GM19372 (cell line): Measurements from ENCODE around the gene WDPCP.

Source experiments
- ATAC-seq: cut with Tn5 transposase; IDR thresholded peaks from one replicate; pipeline ENCODE4 v1.9.1; 2021; ENCODE audit warnings: mild to moderate bottlenecking, low read depth, moderate library complexity; ENCODE audit not compliant: unreplicated experiment

WDPCP gene

DNA sequence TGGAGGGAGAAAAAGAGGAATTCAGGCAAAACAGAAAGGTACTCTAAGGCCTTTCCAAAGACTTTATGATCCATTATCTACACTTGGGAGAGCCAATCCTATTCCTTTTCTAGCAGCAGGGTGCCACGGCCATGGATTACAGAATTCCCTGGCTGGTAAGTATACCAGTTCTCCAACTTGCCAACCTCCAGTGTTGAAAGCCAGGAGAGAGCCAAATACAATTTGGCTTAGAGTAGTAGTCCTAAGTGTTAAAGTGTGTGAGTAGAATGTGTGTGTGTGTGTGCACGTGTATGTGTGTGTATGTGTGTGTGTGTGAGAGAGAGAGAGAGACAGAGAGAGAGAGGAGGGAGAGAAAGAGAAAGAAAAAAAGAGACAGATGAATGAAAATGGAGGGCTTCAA is 43.3 kb downstream of the WDPCP start:
- no peak for ATAC-seq

DNA sequence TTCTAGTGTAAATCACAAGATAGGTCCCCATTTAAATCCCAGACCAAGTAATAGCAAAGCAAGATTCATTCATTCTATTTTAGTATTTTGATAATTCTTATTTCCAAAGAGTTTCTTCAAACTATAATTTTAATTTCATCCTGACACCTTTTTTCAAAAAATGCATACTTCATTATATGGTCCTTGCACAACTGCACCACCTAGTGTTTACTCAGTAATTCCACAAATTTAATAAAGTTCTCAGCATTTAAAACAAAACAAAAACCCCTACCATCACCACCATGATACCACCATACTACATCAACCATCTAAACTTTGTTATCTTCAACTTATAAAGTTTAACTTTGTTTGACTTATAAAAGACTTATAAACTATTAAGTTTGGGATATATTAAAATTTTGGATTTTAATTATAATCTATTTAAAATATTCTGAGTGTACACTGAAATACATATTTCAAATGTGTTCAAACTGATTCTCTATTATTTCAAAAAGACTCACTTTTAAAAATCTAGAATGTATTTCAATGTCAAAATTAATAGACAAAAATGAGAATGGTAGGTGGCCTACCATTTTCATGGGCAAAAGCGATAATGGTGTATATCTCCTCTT is 44.2 kb downstream of the WDPCP start:
- ATAC-seq, result no peak

- no peak for ATAC-seq
Measured at GRCh38 chr2:63539416-63540162, 48.7 kb downstream of the WDPCP start.

DNA sequence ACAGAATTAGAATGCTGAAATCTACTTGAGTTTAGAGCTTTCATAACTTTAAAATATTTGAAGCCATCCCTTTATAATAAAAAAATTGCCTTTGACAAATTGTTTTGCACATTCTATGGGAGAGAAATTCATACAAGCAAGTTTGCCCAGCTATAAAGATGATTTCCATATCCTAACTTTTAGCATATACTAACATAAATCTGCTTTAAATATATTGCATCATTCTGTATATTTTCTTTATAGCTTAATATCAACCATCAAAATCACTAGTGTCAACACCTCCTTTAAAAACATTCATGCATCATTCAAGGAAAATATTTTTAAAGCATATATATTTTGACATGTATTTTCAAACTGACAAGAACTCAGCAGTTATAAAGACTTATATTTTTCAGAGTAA is 49.9 kb downstream of the WDPCP start:
- no peak for ATAC-seq

DNA sequence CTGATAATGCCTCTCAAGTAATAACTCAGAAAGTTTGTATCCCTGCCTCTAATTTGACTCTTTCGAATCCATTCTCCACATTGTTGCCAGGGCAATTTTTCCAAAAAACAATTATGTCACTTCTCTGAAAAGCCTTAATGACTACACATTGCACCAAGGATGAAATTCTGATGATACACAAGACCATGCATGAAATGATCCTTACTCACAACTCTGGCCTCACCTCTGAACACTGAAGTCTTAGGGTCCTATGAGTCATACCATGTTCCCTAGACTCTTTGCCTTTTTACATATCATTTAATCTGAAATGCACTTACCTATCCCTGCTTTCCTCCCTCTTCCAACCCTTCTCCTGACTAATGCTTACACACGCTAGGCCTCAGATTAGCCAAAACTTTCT is 51.0 kb downstream of the WDPCP start:
- no peak for ATAC-seq

DNA sequence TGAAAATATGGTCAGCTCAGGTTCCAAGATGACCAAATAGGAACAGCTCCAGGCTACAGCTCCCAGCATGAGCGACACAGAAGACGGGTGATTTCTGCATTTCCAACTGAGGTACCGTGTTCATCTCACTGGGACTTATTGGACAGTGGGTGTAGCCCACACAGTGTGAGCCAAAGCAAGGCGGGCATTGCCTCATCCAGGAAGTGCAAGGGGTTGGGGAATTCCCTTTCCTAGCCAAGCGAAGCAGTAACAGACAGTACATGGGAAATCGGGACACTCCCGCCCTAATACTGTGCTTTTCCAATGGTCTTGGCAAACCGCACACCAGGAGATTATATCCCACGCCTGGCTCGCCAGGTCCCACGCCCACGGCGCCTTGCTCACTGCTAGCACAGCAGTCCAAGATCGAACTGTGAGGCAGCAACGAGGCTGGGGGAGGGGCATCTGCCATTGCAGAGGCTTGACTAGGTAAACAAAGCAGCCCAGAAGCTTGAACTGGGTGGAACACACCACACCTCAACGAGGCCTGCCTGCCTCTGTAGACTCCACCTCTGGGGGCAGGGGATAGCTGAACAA is 57.5 kb downstream of the WDPCP start:
- ATAC-seq, result no peak

- ATAC-seq, result no peak
Measured at GRCh38 chr2:63525905-63526304, 62.4 kb downstream of the WDPCP start.

DNA sequence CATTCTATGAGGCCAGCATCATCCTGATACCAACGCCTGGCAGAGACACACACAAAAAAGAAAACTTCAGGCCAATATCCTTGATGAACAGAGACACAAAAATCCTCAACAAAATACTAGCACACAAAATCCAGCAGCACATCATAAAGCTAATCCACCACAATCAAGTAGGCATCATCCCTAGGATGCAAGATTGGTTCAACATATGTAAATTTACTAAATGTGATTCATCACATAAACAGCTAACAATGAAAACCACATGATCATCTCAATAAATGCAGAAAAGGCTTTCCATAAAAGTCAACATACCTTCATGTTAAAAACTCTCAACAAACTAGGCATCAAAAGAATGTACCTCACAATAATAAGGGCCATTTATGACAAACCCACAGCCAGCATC is 65.3 kb downstream of the WDPCP start:
- ATAC-seq, result no peak

- ATAC-seq, result no peak
Measured at GRCh38 chr2:63520793-63521192, 67.5 kb downstream of the WDPCP start.

DNA sequence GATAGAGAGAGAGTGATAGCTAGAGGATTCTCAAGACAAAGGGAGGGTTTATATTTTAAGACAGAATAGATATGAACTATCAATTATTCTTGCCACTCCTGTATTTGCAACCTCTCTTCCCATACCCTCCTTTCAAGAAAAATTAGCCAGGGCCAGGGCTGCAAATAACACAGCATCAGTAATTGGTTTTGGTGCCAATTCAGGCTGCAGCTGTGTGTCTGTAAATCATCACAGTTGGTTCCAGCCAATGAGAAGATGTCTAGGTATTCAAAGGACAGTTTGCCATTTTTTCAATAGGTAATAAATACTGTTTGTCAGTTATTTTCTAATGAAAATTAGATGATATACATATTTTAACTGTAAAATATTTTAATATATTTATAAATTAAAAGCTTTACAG is 73.5 kb downstream of the WDPCP start:
- ATAC-seq, result no peak

DNA sequence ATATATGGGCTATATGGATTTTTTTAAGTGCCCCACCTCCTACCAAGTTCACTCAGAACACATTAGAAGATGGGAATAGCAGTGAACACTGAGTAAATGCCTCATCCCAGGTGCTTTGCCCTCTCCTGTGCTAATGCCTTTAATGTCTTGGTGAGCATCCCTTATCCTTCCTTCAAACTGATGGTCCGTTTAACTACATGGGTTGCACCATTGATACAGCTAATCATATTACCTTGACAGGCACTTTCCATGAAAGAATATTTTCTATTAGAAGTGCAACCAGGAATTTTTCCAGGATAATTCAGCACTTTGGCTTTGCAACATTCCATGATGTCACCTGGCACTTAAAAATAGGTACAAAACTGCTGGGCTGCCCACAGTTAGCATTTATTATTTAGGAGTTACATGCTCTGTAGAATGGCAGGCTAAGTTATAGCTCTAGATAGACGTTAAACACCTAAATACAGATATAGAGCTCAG is 74.0 kb downstream of the WDPCP start:
- ATAC-seq, result no peak

GRCh38 chr2:63506320-63506719 is 82.0 kb downstream of the WDPCP start:
- ATAC-seq, result no peak

DNA sequence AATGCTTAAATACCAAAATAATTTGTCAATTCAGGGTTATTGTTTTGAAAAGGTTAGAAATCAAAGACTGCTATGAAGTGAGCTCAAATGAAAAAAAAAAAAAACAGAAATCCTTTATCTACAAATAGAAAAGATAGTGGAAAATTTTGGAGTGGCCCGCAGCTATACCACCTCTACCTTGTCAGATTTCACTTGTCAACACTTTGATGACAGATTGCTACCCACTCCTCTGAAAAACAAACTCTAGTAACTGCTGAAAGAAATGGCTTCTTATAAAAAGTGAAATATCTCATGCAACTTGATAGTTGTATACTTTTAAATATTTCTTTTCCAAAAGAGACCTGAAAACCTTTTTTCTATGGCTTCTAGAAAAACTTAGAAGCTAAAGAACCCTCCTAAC is 84.5 kb downstream of the WDPCP start:
- ATAC-seq, result no peak

DNA sequence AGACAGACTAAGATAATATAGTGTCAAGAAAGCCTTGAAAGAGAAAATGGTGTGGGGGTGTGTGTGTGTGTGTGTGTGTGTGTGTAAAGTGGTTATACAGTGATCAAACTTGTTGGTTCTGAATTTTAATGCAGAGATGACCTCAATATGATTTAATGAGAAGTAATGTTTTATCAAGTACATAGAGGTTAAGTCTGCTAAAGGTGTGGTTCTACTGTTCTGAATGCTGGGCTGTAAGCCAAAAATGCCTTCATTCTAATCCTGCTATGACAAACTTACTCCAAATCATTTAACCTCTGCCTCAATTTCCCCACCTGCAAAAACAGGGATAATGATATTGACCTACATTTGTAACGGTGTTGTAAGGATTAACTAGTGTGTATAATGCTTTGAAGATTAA is 87.9 kb downstream of the WDPCP start:
- ATAC-seq, result no peak

DNA sequence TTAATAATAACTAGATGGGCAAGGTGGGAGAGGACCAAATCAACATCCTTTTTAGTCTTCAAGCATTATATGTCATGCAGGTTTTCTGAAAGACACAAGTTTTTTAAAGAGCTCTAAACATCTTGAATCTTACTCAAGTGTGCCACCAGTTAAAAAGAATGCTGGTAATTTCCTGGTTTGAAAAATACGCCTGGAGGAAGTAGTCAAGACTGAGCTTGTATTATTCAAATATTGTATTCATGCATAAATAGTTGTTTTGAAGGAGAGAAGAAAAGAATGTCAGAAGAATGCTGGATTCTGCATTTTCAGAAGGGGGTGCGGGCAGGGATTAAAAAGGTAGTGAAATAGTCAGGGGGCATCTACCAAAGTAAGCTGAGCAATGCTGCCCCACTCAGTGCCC is 90.7 kb downstream of the WDPCP start:
- ATAC-seq, result no peak

- ATAC-seq, result no peak
Measured at GRCh38 chr2:63494968-63495367, 93.3 kb downstream of the WDPCP start.

DNA sequence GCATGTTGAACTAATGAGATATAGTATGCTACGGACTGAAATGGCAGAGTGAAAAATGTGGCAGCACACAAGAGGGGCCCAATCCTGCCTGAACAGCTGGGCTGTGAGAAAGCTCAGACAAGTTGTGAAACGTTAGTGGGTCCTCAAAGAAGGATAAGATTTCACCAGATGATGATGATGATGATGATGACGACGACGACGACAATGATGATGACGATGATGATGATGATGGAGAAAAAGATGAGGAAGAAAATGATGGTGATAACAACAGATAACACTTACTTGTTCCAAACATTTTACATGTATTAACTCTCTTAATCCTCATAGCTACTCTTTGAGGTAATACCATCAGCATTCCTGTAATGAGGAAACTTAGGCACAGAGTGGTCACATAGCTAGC is 94.2 kb downstream of the WDPCP start:
- ATAC-seq, result no peak

GRCh38 chr2:63488118-63488713 is 100.1 kb downstream of the WDPCP start:
- no peak for ATAC-seq

- ATAC-seq, result no peak
Measured at GRCh38 chr2:63486861-63487290, 101.4 kb downstream of the WDPCP start.

GRCh38 chr2:63484901-63485300 is 103.4 kb downstream of the WDPCP start:
- ATAC-seq, result no peak

DNA sequence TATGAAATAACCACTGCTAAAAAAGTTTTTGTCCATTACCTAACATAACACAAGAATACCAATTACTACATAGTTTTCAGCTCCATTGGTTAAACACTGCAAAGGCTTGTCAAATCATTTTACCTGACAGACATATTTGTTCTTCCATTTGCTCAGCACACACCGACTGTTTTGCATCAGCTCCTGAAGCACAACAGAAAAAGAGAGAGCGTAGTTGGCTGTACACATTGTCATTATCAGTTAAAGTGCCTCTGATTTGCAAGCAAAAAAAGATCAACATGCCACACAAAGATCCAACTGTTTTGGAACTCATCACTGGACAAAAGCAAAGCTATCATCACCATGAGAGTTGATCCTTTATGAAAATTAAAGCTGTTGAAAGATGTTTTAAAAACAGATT is 103.8 kb downstream of the WDPCP start:
- ATAC-seq, result no peak

- no peak for ATAC-seq
Measured at GRCh38 chr2:63477686-63478085, 110.6 kb downstream of the WDPCP start.
